HCT116 (cell line): ENCODE data around the gene PHF1. TPM values are rescaled to one million over a fixed set of nuclear protein-coding genes. Genes with fewer than 3 reads are reported as not detected.

Experiments
- ATAC-seq: fragments of 200-7000 bp; cut with Tn5 transposase; 2 replicates; pipeline ENCODE4 v1.9.1; 2020; ENCODE audit warnings: mild to moderate bottlenecking, moderate library complexity
- BruUV-seq: library from RNA; stranded (reverse); fragments of 400-500 nt; replicated peaks from 2 replicates; lab custom pipeline; 2021; lab: Mats Ljungman, UMichigan
- CTCF ChIA-PET: fragments of 300-600 bp; sonication (Branson Sonifier 250); formaldehyde crosslinking; loops from one replicate; lab custom pipeline; 2021; ENCODE audit warnings: antibody characterized with exemption; lab: Charles Lee
- POLR2A ChIA-PET: fragments of 300-600, 350-600 bp; sonication (Branson Sonifier 250); formaldehyde crosslinking; loops from one replicate; lab custom pipeline; 2021; ENCODE audit warnings: antibody characterized with exemption; lab: Charles Lee
- RAD21 ChIA-PET, 2 experiments: fragments of 300-600 bp; sonication (Branson Sonifier 250); formaldehyde crosslinking; loops; one replicate each; lab custom pipeline; 2023; ENCODE audit warnings: low total read pairs in 2 of 2; ENCODE audit not compliant: uncharacterized antibody in 2 of 2, unreplicated experiment in 2 of 2, low non-redundant PET in 1 of 2; lab: Charles Lee
- DNase-seq: peaks from one replicate; pipeline ENCODE4 v3.0.0-alpha.2; 2010; ENCODE audit warnings: low read depth, low spot score
- H2AFZ ChIP-seq: fragments of 200-600 bp; shearing (Covaris generic), sonication (generic); 2 replicates; pipeline ENCODE4 v1.6.1; 2017; ENCODE audit warnings: low read depth, mixed run types, mixed read lengths, antibody characterized with exemption, low read length; ENCODE audit not compliant: poor library complexity, severe bottlenecking
- H3K27ac ChIP-seq: 2 replicates; pipeline ENCODE4 v1.5.1; 2012; ENCODE audit warnings: low read depth, low read length
- H3K27me3 ChIP-seq: fragments of 200-600 bp; sonication (generic); 2 replicates; pipeline ENCODE4 v1.6.1; 2016; ENCODE audit warnings: mixed run types, low read length, mixed read lengths; ENCODE audit not compliant: insufficient read depth
- H3K36me3 ChIP-seq, 2 experiments: fragments of 200-500 bp in 1 of 2; fragments of 200-600 bp in 1 of 2; sonication (Bioruptor generic) in 1 of 2; sonication (generic) in 1 of 2; 2 replicates each; pipeline versions ENCODE4 v1.5.1 to v1.6.1; 2014 to 2016; ENCODE audit warnings: low read length in 2 of 2, inconsistent platforms in 1 of 2, mixed read lengths in 1 of 2, mixed run types in 1 of 2; ENCODE audit not compliant: insufficient read depth in 2 of 2, control insufficient read depth in 1 of 2
- H3K4me1 ChIP-seq, 2 experiments: fragments of 200-600 bp in 1 of 2; sonication (generic) in 1 of 2; 2 replicates each; pipeline versions ENCODE4 v1.5.1 to v1.6.1; 2012 to 2017; ENCODE audit warnings: low read length in 2 of 2, inconsistent platforms in 1 of 2, mild to moderate bottlenecking in 1 of 2, mixed read lengths in 1 of 2, mixed run types in 1 of 2, moderate library complexity in 1 of 2; ENCODE audit not compliant: insufficient read depth in 2 of 2, control insufficient read depth in 1 of 2
- H3K4me2 ChIP-seq: fragments of 200-600 bp; sonication (generic); 2 replicates; pipeline ENCODE4 v1.6.1; 2017; ENCODE audit warnings: mixed run types, low read length, mixed read lengths
- H3K4me3 ChIP-seq, 2 experiments: fragments of 200-600 bp in 1 of 2; sonication (generic) in 1 of 2; replicated peaks in 1 of 2; 2 replicates each; pipeline ENCODE4 v1.5.1; 2011 to 2016; ENCODE audit warnings: low read length in 2 of 2, control low read depth in 1 of 2, low read depth in 1 of 2, mild to moderate bottlenecking in 1 of 2, mixed read lengths in 1 of 2, mixed run types in 1 of 2
- H3K79me2 ChIP-seq: fragments of 200-600 bp; sonication (generic); 2 replicates; pipeline ENCODE4 v1.6.1; 2017; ENCODE audit warnings: mild to moderate bottlenecking, mixed run types, low read length, moderate library complexity, mixed read lengths; ENCODE audit not compliant: insufficient read depth
- H3K9ac ChIP-seq: fragments of 200-600 bp; sonication (generic); 2 replicates; pipeline ENCODE4 v1.6.1; 2016; ENCODE audit warnings: low read length, mixed read lengths
- H3K9me2 ChIP-seq: fragments of 200-600 bp; sonication (generic), shearing (Covaris generic); 2 replicates; pipeline ENCODE4 v1.6.1; 2017; ENCODE audit warnings: mixed run types, mild to moderate bottlenecking, moderate library complexity; ENCODE audit not compliant: insufficient read depth
- H3K9me3 ChIP-seq, 2 experiments: fragments of 200-500 bp in 1 of 2; fragments of 200-600 bp in 1 of 2; sonication (Bioruptor generic) in 1 of 2; sonication (generic) in 1 of 2; 2 replicates each; pipeline ENCODE4 v1.6.1; 2014 to 2017; ENCODE audit warnings: low read length in 2 of 2, mixed read lengths in 2 of 2, inconsistent platforms in 1 of 2, low read depth in 1 of 2, mild to moderate bottlenecking in 1 of 2, mixed run types in 1 of 2, moderate library complexity in 1 of 2; ENCODE audit not compliant: control insufficient read depth in 1 of 2, insufficient read depth in 1 of 2
- H4K20me1 ChIP-seq: fragments of 200-600 bp; sonication (generic), shearing (Covaris generic); 2 replicates; pipeline ENCODE4 v1.6.1; 2017; ENCODE audit warnings: mixed run types, mild to moderate bottlenecking, moderate library complexity; ENCODE audit not compliant: insufficient read depth
- CBX3 ChIP-seq: IDR thresholded peaks from 2 replicates; pipeline ENCODE4 v1.6.1; 2012; ENCODE audit warnings: low read depth
- CTCF ChIP-seq, 3 experiments: fragments of 200-600 bp in 1 of 3; sonication (generic) in 1 of 3; IDR thresholded peaks in 2 of 3; conservative IDR thresholded peaks in 1 of 3; 2 replicates each; pipeline ENCODE4 v1.5.1; 2012 to 2017; ENCODE audit warnings: low read depth in 2 of 3, low read length in 2 of 3, antibody characterized with exemption in 1 of 3, borderline replicate concordance in 1 of 3, control low read depth in 1 of 3, mild to moderate bottlenecking in 1 of 3, mixed read lengths in 1 of 3, mixed run types in 1 of 3, moderate library complexity in 1 of 3; ENCODE audit not compliant: insufficient read depth in 1 of 3
- ELF1 ChIP-seq: IDR thresholded peaks from 2 replicates; pipeline ENCODE4 v1.6.1; 2012; ENCODE audit warnings: low read depth, borderline replicate concordance
- EZH2phosphoT487 ChIP-seq: fragments of 200-600 bp; IDR thresholded peaks from 2 replicates; pipeline ENCODE4 v1.6.1; 2018; ENCODE audit warnings: antibody characterized with exemption, borderline replicate concordance
- FOSL1 ChIP-seq: IDR thresholded peaks from 2 replicates; pipeline ENCODE4 v1.6.1; 2012; ENCODE audit warnings: low read depth
- JUND ChIP-seq: IDR thresholded peaks from 2 replicates; pipeline ENCODE4 v1.6.1; 2012
- POLR2AphosphoS5 ChIP-seq: IDR thresholded peaks from 2 replicates; pipeline ENCODE4 v1.6.1; 2011; ENCODE audit warnings: mild to moderate bottlenecking, low read depth, low read length, moderate library complexity
- SP1 ChIP-seq: IDR thresholded peaks from 2 replicates; pipeline ENCODE4 v1.6.1; 2012; ENCODE audit warnings: low read depth
- TCF7L2 ChIP-seq: IDR thresholded peaks from 2 replicates; pipeline ENCODE4 v1.7.0; 2011; ENCODE audit warnings: borderline replicate concordance, inconsistent platforms; ENCODE audit not compliant: insufficient read depth, insufficient read length; ENCODE audit errors: extremely low read depth
- ZBTB33 ChIP-seq: IDR thresholded peaks from 2 replicates; pipeline ENCODE4 v1.6.1; 2011; ENCODE audit warnings: mild to moderate bottlenecking, low read length, moderate library complexity; ENCODE audit not compliant: insufficient replicate concordance; ENCODE audit errors: extremely low read depth
- ZFX ChIP-seq: fragments of 450-650 bp; IDR thresholded peaks from 2 replicates; pipeline ENCODE4 v1.6.1; 2017
- ZNF274 ChIP-seq: fragments of 200-500 bp; sonication (Bioruptor generic); IDR thresholded peaks from 2 replicates; pipeline ENCODE4 v1.6.1; 2014; ENCODE audit warnings: mild to moderate bottlenecking, low read depth, low read length, inconsistent platforms
- intact Hi-C: fragments of 100-400 bp; cut with micrococcal nuclease; formaldehyde crosslinking; loops from 2 replicates; pipeline ENCODE4 v1.10.0; 2022
- total RNA-seq: library from RNA; stranded (reverse); gene quantifications from one replicate; pipeline ENCODE4 v1.2.1, GENCODE V29; 2021; ENCODE audit not compliant: unreplicated experiment

The PHF1 gene
- total RNA-seq, 1 experiment from 2014 or later, result 40.2 TPM

GRCh38 chr6:33437666-33438065 lies 26.9 kb downstream of the PHF1 start:
- TF ChIP-seq TCF7L2, result no peak
- no peak for TF ChIP-seq POLR2AphosphoS5
- TF ChIP-seq ZFX, result no peak
- no peak for TF ChIP-seq ZBTB33
- no peak for TF ChIP-seq EZH2phosphoT487
- no peak for TF ChIP-seq JUND
- TF ChIP-seq CBX3, result no peak
- TF ChIP-seq SP1, result no peak
- TF ChIP-seq FOSL1, result no peak
- TF ChIP-seq ZNF274, result no peak
- no peak for TF ChIP-seq CTCF (IDR thresholded peaks at IDR 0.05 in 2 of 3, conservative IDR thresholded peaks at IDR 0.05 in 1 of 3; ENCODE audit: borderline replicate concordance in 1 of 3, insufficient read depth in 1 of 3, low read depth in 2 of 3, low read length in 2 of 3)
- TF ChIP-seq ELF1, result no peak
- TF ChIP-seq, all 23 proteins: peak for 0
- ChIA-PET CTCF (no interaction called here), RAD21 (no interaction called here), POLR2A (no interaction called here)
- Histone ChIP-seq H3K9me3 (no peaks in the 10 kb centered on the region), H2AFZ (no peak overlapping the region), H3K4me3 (no peak overlapping the region), H3K27me3 (no peaks in the 10 kb centered on the region), H3K79me2 (no peaks in the 10 kb centered on the region), H3K9ac (no peak overlapping the region), H3K9me2 (no peaks in the 10 kb centered on the region), H3K4me1 (peaks cover 2 to 20% of the 10 kb centered on the region in 2 experiments; a peak in 3 of 4 replicates), H4K20me1 (no peaks in the 10 kb centered on the region), H3K4me2 (no peak overlapping the region), H3K36me3 (peaks cover 2 to 7% of the 10 kb centered on the region in 2 experiments; a peak in 2 of 4 replicates), H3K27ac (no peak overlapping the region)
- intact Hi-C loops, result no loop called here
- BruUV-seq, result no TSS peak
- ATAC-seq (no peak), DNase-seq (no peak)
